ENCODE results near the gene ZNF831. TPM values are rescaled to one million over a fixed set of nuclear protein-coding genes. Genes with fewer than 3 reads are reported as not detected.

Gene ZNF831
- total RNA-seq, 1 donor from 2014 or later = not detected

DNA sequence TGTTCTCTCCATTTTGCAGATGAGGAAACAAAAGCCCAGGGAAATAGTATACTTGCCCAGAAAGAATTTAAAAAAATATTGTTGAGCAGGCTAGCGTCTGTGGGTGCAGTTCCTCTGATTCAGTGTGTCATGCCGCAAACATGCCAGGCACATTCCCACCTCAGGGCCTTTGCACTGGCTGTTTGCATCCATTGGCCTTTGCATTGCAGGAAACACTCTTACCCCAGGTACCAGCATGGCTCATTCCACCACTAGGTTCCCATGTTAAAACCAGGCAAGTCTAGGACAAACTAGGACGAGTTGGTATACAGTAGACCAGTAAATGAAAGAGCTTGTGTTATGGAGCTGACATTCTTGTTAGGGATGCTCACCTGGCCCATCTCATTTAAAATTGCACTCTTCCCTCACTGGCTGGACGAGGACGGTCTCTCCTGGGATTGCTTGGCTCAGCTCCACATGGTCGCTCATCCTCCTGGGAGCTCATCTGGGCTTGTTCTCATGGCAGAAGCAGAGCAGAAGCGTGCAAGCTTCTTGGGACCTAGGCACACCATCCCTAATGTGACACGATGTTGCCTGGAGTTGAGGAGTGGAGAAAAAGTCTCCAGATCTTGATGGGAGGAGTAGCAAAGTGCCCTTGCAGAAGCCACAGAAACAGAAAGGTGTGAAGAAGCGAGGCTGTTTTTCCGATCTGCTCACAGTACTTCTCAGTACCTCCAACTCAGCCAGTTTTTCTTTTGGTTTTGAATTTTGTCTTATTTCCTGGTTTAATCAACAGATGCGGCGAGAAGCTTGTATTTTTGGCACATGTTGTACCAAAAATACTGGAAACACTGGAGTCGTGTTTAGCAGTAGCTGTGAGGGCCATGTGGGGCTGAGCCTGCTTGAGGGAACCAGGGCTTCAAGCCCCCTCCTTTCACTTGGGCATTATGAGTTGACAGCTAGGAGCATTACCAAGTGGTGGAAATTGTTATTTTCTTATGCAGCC is 13.9 kb downstream of the ZNF831 start:
- no peak for DNase-seq (ENCODE audit: extremely low read depth, low read depth, low spot score)

GRCh38 chr20:59178983-59179595 is 15.5 kb downstream of the ZNF831 start:
- no peak for DNase-seq (ENCODE audit: extremely low read depth, low read depth, low spot score)

DNA sequence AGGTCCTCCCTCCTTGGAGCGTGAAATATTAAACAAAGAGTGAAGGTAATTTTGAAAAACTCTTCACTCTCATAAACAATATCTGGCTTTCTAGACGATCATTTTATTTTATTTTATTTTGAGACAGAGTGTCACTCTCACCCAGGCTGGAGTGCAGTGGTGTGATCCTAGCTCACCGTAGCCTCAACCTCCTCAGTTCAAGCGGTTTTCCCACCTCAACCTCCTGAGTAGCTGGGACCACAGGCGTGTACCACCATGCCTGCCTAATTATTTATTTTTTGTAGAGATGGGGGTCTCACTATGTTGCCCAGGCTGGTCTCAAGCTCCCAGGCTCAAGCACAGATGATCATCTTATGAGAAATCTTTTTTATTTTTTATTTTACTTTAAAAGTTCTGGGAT is 16.4 kb downstream of the ZNF831 start:
- DNase-seq (ENCODE audit: extremely low read depth, low read depth, low spot score) = no peak

- DNase-seq (ENCODE audit: extremely low read depth, low read depth, low spot score) = no peak
Measured at GRCh38 chr20:59181936-59182335, 18.3 kb downstream of the ZNF831 start.

DNA sequence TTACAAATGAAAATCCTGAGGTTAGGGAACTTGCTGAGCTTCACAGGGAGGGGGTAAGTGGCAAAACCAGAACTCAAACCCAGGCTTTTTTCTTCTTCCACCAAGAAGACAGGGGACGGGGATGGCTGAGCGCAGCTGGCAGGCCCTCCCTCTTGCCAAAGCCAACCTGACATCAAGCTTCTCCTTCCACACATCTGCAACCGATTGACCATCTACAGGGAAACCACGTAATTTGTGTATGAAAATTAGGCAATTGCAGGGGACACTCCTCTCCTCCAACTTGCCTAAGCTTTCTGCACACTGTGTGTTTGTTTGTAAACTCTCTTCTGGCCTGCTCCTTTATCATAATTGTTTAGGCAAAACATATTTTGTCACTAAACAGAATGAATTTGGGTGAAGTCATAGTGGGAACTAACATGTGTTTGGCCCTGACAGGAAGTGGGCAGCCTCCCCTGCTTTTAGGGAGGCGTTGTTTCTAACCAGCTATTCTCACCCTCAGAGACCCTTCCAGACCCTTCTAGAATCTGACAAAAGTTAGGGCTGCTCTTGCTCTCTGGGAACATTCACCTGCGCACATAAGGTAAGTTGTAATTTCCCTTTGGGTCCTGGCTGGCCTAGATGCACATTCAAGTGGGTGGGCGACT is 18.9 kb downstream of the ZNF831 start:
- DNase-seq (ENCODE audit: extremely low read depth, low read depth, low spot score) = no peak

DNA sequence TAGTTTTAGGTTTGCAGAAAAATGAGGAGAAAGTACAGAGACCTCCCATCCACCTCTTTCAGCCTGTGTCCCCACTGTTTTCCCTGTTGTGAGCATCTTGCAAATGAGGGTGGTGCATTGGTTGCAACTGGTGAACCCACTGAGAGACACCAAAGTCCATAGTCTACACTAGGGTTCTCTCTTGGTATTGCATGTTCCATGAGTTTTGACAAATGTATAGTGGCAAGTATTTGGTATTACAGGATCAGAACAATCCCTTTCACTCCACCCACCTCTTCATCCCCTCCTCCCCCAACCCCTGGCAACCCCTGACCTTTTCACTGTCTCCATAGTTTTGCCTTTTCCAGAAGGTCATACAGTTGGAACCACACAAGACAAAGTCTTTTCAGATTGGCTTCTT is 20.1 kb downstream of the ZNF831 start:
- DNase-seq (ENCODE audit: extremely low read depth, low read depth, low spot score) = no peak

GRCh38 chr20:59184880-59185447 is 21.3 kb downstream of the ZNF831 start:
- no peak for DNase-seq (ENCODE audit: extremely low read depth, low read depth, low spot score)

DNA sequence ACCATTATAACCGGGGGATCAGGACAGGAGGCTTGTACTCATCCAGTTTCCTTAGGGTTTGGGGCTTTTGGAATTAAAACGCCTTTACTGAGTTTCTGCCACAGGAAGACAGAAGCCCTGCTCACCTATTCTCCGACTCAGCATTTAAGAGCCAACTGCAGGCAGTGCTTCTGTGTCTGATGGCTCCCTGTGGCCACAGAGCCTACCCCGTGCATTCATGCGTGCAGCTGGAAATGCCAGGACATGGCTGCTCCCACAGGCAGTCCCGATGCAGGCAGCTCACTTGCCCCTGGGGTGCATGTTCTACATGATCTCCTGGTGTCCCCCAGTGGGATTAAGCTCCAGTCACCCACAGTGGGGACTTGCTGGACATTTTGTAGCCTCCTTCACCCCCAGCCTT is 22.2 kb downstream of the ZNF831 start:
- DNase-seq (ENCODE audit: extremely low read depth, low read depth, low spot score) = no peak

DNA sequence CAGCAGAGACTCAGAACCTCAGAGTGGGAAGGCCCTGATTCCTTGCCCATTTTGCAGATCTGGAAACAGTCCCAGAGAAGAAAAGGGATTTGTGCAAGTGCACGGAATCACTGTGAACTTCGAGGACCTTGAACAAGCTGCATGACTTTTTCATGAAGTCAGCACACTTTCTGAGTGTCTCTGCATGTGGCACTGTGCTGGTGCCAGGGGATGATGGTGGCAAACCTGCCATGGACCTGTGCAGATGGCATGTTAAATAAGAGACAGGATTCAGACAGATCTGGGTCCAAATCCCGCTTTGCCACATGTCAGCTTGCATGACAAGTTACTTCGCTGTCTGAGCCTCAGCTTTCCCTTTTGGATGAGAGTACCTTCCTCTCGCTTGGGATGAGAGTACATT is 26.8 kb downstream of the ZNF831 start:
- no peak for DNase-seq (ENCODE audit: extremely low read depth, low read depth, low spot score)

DNA sequence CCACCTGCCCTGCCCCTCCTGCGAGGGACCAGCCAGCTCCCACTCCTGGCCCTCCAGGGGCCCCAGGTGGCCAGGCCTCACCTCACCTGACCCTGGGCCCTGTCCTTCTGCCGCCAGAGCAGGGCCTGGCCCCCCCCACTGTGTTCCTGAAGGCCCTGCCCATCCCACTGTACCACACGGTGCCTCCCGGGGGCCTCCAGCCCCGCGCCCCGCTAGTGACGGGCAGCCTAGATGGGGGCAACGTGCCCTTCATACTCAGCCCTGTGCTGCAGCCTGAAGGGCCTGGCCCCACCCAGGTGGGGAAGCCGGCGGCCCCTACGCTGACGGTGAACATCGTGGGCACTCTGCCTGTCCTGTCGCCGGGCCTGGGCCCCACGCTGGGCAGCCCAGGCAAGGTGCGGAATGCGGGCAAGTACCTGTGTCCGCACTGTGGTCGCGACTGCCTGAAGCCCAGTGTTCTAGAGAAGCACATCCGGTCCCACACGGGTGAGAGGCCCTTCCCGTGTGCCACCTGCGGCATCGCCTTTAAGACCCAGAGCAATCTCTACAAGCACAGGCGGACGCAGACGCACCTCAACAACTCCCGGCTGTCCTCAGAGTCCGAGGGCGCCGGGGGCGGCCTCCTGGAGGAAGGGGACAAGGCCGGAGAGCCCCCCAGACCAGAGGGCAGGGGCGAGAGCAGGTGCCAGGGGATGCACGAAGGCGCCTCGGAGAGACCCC is 27.6 kb downstream of the ZNF831 start:
- no peak for DNase-seq (ENCODE audit: extremely low read depth, low read depth, low spot score)

DNA sequence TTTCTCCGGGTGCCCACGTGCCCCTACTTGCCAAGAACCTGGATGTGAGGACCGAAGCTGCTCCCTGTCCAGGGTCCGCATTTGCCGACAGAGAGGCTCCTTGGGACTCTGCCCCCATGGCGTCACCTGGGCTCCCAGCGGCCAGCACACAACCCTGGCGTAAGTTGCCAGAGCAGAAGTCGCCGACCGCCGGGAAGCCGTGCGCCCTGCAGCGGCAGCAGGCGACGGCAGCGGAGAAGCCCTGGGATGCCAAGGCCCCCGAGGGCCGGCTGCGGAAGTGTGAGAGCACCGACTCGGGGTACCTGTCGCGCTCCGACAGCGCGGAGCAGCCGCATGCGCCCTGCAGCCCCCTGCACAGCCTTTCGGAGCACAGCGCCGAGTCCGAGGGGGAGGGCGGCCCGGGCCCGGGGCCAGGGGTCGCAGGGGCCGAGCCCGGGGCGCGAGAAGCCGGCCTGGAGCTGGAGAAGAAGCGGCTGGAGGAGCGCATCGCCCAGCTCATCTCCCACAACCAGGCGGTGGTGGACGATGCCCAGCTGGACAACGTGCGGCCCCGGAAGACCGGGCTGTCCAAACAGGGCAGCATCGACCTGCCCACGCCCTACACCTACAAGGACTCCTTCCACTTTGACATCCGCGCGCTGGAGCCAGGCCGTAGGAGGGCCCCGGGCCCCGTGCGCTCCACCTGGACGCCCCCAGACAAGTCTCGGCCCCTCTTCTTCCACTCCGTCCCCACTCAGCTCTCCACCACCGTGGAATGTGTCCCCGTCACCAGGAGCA is 28.3 kb downstream of the ZNF831 start:
- no peak for DNase-seq (ENCODE audit: extremely low read depth, low read depth, low spot score)

DNA sequence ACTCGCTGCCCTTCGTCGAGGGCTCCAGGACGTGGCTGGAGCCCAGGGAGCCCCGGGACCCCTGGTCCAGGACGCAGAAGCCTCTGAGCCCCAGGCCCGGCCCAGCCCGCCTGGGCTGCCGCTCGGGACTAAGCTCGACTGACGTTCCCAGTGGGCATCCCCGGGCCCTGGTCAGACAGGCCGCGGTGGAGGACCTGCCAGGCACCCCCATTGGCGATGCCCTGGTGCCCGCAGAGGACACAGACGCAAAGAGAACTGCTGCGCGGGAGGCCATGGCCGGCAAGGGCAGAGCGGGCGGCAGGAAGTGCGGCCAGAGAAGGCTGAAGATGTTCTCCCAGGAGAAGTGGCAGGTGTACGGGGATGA is 28.9 kb downstream of the ZNF831 start:
- DNase-seq (ENCODE audit: extremely low read depth, low read depth, low spot score) = no peak

DNA sequence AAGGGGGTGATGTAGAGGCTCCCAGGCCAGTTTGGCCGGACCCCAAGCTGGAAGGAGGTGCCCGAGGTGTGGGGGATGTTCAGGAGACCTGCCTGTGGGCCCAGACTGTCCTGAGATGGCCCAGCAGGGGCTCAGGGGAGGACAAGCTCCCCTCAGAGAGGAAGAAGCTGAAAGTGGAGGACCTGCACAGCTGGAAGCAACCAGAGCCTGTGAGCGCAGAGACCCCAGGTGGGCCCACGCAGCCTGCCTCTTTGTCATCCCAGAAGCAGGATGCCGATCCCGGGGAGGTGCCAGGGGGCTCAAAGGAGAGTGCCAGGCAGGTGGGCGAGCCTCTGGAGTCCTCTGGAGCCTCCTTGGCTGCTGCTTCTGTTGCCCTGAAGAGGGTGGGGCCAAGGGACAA is 29.7 kb downstream of the ZNF831 start:
- no peak for DNase-seq (ENCODE audit: extremely low read depth, low read depth, low spot score)

GRCh38 chr20:59194023-59194935 is 30.7 kb downstream of the ZNF831 start:
- no peak for DNase-seq (ENCODE audit: extremely low read depth, low read depth, low spot score)

DNA sequence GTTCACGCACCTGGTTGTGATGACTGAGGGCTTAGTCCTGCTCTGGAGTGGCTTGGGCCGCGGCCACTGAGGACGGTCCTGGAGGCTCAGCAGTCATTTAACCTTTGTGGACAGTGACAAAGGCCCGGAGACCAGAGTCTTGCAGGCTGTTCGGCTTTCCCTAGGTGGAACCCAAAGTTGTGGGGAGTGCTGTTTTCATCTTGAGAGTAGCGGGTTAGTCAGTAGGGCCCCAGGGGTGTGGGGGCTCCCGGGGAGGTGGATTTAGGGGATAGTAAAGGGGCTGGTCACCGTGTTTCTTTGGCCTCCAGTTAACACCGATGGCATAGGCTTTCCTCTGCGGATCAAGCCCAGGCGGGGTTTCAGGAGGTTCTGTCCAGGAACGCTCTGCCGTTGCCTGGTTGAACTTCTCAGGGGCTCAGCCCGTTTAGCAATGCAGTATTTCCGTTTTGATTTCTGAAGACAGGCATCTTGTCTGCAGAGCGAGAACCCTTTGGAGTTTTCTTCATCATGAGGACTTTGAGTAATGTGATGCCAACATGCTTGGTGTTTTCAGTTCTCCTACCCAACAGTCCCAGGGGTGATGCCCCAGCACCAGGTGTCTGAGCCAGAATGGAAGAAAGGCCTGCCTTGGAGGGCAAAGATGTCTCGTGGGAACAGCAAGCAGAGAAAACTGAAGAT is 31.8 kb downstream of the ZNF831 start:
- DNase-seq (ENCODE audit: extremely low read depth, low read depth, low spot score) = no peak

DNA sequence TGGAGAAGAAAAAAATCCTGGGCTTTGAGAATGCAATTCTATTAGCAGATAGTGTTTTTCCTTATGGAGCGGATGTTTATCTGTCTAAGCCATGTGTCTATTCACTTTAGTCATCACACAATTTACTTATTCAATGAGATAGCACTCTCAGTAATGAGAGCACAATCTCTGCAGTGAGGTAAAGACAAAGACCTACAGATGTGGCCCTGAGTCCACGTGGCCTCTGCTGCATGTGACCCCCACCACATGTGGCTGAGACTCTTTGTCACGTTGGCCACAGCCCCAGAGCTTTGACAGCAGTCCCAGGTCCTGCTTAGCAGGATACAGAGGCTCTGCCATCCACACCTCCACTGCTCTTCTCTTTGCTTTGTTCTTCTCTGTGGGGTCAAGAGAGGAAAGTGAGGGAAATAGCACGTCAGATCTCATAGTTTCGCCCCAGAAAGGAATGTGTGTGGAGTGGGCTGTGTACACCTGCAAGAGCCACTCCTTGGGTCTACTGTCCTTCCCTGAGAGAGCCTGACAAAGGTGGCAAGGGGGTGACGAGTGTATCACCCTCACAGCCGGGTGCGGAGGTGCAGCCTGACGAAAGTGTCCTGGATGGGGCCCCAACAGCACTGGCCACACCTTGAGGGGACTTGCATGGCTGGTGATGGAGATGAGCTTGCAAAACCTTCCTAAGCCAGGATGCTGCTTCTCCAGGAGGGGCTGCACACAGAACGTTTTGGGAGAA is 40.7 kb downstream of the ZNF831 start:
- no peak for DNase-seq (ENCODE audit: extremely low read depth, low read depth, low spot score)

GRCh38 chr20:59205044-59205443 is 41.4 kb downstream of the ZNF831 start:
- DNase-seq (ENCODE audit: extremely low read depth, low read depth, low spot score) = no peak

DNA sequence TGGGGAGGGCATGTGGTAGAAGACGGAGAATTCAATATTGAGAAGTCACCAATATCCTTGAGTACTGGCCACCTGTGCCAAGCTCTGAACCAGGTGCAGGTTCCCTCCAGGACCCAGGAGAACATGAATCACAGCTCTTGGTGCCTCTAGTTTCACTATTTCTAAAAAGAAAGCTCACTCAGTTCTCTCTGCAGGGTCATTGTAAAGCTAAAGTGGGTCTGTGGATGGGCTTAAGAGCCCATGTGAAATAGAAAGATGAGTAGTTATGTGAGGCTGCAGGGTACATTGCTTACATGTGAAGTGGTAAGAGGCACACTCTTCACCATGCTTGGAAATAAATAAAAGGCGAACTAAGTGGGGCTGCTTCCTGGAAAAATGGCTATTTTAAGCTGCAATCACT is 43.6 kb downstream of the ZNF831 start:
- no peak for DNase-seq (ENCODE audit: extremely low read depth, low read depth, low spot score)

Measured in glomerular endothelial cell (primary cell).